ENCODE data around the gene DNAJC13. TPM values are rescaled to one million over a fixed set of nuclear protein-coding genes. Genes with fewer than 3 reads are reported as not detected.

Gene DNAJC13
- total and polyA plus RNA-seq, 2 of the 8 experiments (the other 6 are each of a cell fraction or from before 2014, with no cell fraction given), result 7.9 to 28.8 TPM

DNA sequence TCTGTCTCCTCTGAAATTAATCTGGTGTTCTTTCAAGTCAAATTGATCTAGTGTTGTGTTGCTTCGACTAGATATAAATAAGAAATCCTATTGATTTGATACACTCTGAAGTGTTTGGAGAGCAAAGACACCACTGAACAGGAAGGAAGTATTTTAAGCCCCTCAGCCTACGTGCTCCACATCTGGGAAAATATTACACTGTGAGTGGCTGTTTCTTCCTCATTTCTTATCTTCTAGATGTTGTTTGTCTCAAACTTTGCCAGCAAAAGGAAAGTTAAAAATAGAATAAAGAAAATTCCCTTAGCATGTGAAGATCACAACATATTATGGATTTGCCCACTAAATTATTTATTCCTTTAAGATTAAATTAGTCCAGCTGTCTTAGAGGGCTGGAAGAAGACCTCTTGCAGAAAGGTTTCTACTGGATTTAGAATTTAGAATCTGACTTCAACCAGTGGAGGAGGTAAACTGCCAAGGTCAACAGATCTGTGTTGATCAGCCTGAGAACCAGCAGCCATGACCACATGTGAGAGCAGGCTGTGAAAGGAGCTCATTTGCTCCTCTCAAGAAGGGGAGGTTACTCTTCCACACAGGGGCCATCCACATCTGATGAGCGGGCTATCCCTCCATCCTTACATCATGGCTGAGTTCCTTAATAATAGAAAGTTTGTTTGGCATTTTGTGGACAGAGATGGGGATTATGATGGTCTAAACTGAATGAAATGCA lies 133.4 kb downstream of the DNAJC13 start:
- H3K4me3 ChIP-seq (ENCODE audit: extremely low read depth in 1 of 4, insufficient read depth in 2 of 4, low read depth in 3 of 4, low read length in 4 of 4), result no peak overlapping the region
- H3K4me2 ChIP-seq (ENCODE audit: insufficient read depth in 1 of 2, low read depth in 2 of 2, low read length in 2 of 2), result no peak overlapping the region
- no peak overlapping the region for H2AFZ ChIP-seq (ENCODE audit: low read length)
- no peak overlapping the region for H4K91ac ChIP-seq (replicated peaks; ENCODE audit: insufficient read length, low read length)
- H3K27me3 ChIP-seq (replicated peaks in 1 of 4; ENCODE audit: control insufficient read depth in 3 of 4, extremely low read depth in 1 of 4, insufficient read depth in 3 of 4, low read length in 3 of 4), result no peaks in the 10 kb centered on the region
- H3K79me2 ChIP-seq (ENCODE audit: control insufficient read depth in 1 of 2, insufficient read depth in 2 of 2, low read length in 2 of 2), result no peaks in the 10 kb centered on the region
- no peaks in the 10 kb centered on the region for H4K20me1 ChIP-seq (replicated peaks in 1 of 2; ENCODE audit: control insufficient read depth in 1 of 2, insufficient read depth in 2 of 2, low read length in 2 of 2)
- no peak overlapping the region for H2AK5ac ChIP-seq (ENCODE audit: low read depth, low read length)
- H3K23ac ChIP-seq (ENCODE audit: insufficient read length), result no peak overlapping the region
- H3K9ac ChIP-seq (replicated peaks in 1 of 4; ENCODE audit: extremely low read depth in 1 of 4, low read depth in 3 of 4, low read length in 3 of 4), result no peak overlapping the region
- no peak overlapping the region for H3K14ac ChIP-seq (ENCODE audit: insufficient read length)
- ChIA-PET CTCF (ENCODE audit: partially characterized antibody) (interaction anchor here (5.2 to 10.2 kb wide), 2 partner anchors 15 to 92 kb away, joined by 30 to 102 read pairs; no protein-coding TSS in a partner anchor), POLR2A (ENCODE audit: partially characterized antibody) (no interaction called here)
- no peaks in the 10 kb centered on the region for H3K36me3 ChIP-seq (ENCODE audit: control insufficient read depth in 2 of 4, insufficient read depth in 4 of 4, low read length in 3 of 4)
- H3K27ac ChIP-seq (ENCODE audit: low read depth, low read length), result no peak overlapping the region
- no peak overlapping the region for H3K18ac ChIP-seq (ENCODE audit: extremely low read depth, low read length)
- no peak overlapping the region for H2BK15ac ChIP-seq (ENCODE audit: low read length)
- no peaks in the 10 kb centered on the region for H3K79me1 ChIP-seq (ENCODE audit: low read depth, low read length)
- H2BK5ac ChIP-seq (ENCODE audit: low read depth, low read length), result no peak overlapping the region
- no peak overlapping the region for H3K4ac ChIP-seq (replicated peaks; ENCODE audit: insufficient read length, low read depth, low read length)
- TF ChIP-seq SUZ12 (IDR thresholded peaks at IDR 0.05; ENCODE audit: low read length) (no peak), MAX (IDR thresholded peaks at IDR 0.05) (no peak), TCF12 (IDR thresholded peaks at IDR 0.05; ENCODE audit: low read depth, low read length) (no peak), EZH2 (IDR thresholded peaks at IDR 0.05; ENCODE audit: low read depth, low read length, severe bottlenecking) (no peak), SRF (IDR thresholded peaks at IDR 0.05; ENCODE audit: low read depth, low read length) (no peak), KDM4A (IDR thresholded peaks at IDR 0.05; ENCODE audit: low read depth, low read length, severe bottlenecking) (no peak), CHD1 (IDR thresholded peaks at IDR 0.05; ENCODE audit: low read depth, low read length) (no peak), JUN (IDR thresholded peaks at IDR 0.05; ENCODE audit: low read depth, low read length) (no peak)
- no peak overlapping the region for H4K5ac ChIP-seq (ENCODE audit: insufficient read length, low read depth, low read length)
- no peaks in the 10 kb centered on the region for H3K23me2 ChIP-seq (ENCODE audit: low read depth, low read length)
- no peak overlapping the region for H4K8ac ChIP-seq (ENCODE audit: extremely low read depth, insufficient read depth, low read length)
- no peaks in the 10 kb centered on the region; a peak in 1 of 4 replicates for H3K9me3 ChIP-seq (ENCODE audit: insufficient read depth in 2 of 2, low read depth in 1 of 2, low read length in 1 of 2)
- H2BK20ac ChIP-seq (ENCODE audit: low read length), result no peak overlapping the region
- no peak overlapping the region for H2BK12ac ChIP-seq (ENCODE audit: low read depth, low read length)
- peaks cover 0 to 12% (median 5%) of the 10 kb centered on the region in 4 experiments; a peak in 3 of 7 replicates for H3K4me1 ChIP-seq (replicated peaks in 1 of 4; ENCODE audit: control insufficient read depth in 3 of 4, insufficient read depth in 4 of 4, low read length in 3 of 4)
- H3K56ac ChIP-seq (replicated peaks; ENCODE audit: insufficient read length, low read depth, low read length), result no peak overlapping the region
- DNase-seq (ENCODE audit: low read depth in 1 of 2, low spot score in 2 of 2) (no peak), FAIRE-seq (no peak)
- no peak overlapping the region for H2BK120ac ChIP-seq (replicated peaks; ENCODE audit: low read depth, low read length)
- 94% methylated on average over 3 of the region's 3 CpGs; no CpG with 5 or more reads in 1 of the 2 experiments for WGBS, 2 experiments (ENCODE audit: extremely low coverage in 1 of 2, insufficient coverage in 1 of 2, insufficient read length in 1 of 2, insufficient replicate concordance in 2 of 2, low coverage in 1 of 2, low lambda C conversion rate in 2 of 2, missing lambda C conversion rate in 1 of 2)
